Hepatocyte (in vitro differentiated cells): ENCODE results near the gene FAM181A. TPM values are rescaled to one million over a fixed set of nuclear protein-coding genes. Genes with fewer than 3 reads are reported as not detected.

Experiments used
- DNase-seq: peaks from one replicate; pipeline ENCODE4 v3.0.0-alpha.2; 2016; ENCODE audit warnings: low spot score
- H2AFZ ChIP-seq: fragments of 200-600 bp; sonication (generic); 2 replicates; pipeline ENCODE4 v1.6.0; 2016; ENCODE audit warnings: antibody characterized with exemption, mild to moderate bottlenecking
- H3K27ac ChIP-seq: fragments of 200-600 bp; sonication (generic); 2 replicates; pipeline ENCODE4 v1.5.1; 2016; ENCODE audit warnings: mild to moderate bottlenecking
- H3K27me3 ChIP-seq: fragments of 200-600 bp; sonication (generic); 2 replicates; pipeline ENCODE4 v1.6.1; 2016
- H3K36me3 ChIP-seq: fragments of 200-600 bp; sonication (generic); replicated peaks from 2 replicates; pipeline ENCODE4 v1.5.1; 2016; ENCODE audit warnings: low read depth; ENCODE audit not compliant: insufficient read depth
- H3K4me1 ChIP-seq: fragments of 200-600 bp; sonication (generic); 2 replicates; pipeline ENCODE4 v1.5.1; 2016; ENCODE audit warnings: mild to moderate bottlenecking, moderate library complexity; ENCODE audit not compliant: insufficient read depth
- H3K4me2 ChIP-seq: fragments of 200-600 bp; sonication (generic); 2 replicates; pipeline ENCODE4 v1.6.0; 2016
- H3K4me3 ChIP-seq: fragments of 200-600 bp; sonication (generic); 2 replicates; pipeline ENCODE4 v1.5.1; 2016; ENCODE audit warnings: mild to moderate bottlenecking
- H3K79me2 ChIP-seq: fragments of 200-600 bp; sonication (generic); 2 replicates; pipeline ENCODE4 v1.6.0; 2017; ENCODE audit warnings: mild to moderate bottlenecking
- H3K9me2 ChIP-seq: fragments of 200-600 bp; sonication (generic); replicated peaks from 2 replicates; pipeline ENCODE4 v1.6.0; 2017; ENCODE audit warnings: mild to moderate bottlenecking; ENCODE audit not compliant: insufficient read depth
- H3K9me3 ChIP-seq: fragments of 200-600 bp; sonication (generic); 2 replicates; pipeline ENCODE4 v1.5.1; 2016; ENCODE audit warnings: low read depth, mild to moderate bottlenecking
- H4K20me1 ChIP-seq: fragments of 200-600 bp; sonication (generic); 2 replicates; pipeline ENCODE4 v1.6.0; 2016; ENCODE audit warnings: mild to moderate bottlenecking; ENCODE audit not compliant: insufficient read depth, poor library complexity, severe bottlenecking
- EZH2 ChIP-seq: fragments of 200-600 bp; sonication (generic); IDR thresholded peaks from 2 replicates; pipeline ENCODE4 v1.6.1; 2016; ENCODE audit warnings: antibody characterized with exemption, mild to moderate bottlenecking, borderline replicate concordance
- EZH2phosphoT487 ChIP-seq: fragments of 200-600 bp; sonication (generic); IDR thresholded peaks from one replicate; pipeline ENCODE4 v1.6.1; 2018; ENCODE audit warnings: antibody characterized with exemption, mild to moderate bottlenecking, low read depth, moderate library complexity; ENCODE audit not compliant: unreplicated experiment, severe bottlenecking
- WGBS: methylation state at CpG from one replicate; pipeline ENCODE4 v1.1.6; 2016; ENCODE audit warnings: low lambda C conversion rate; ENCODE audit errors: missing lambda C conversion rate; 5-methylcytosine and 5-hydroxymethylcytosine counted together
- polyA plus RNA-seq: library from polyadenylated mRNA; unstranded; fragments of >200 nt; fragmentation: Nextera tagmentation; extraction: Ambion mirVana; gene quantifications from 2 replicates; pipeline ENCODE4 v1.2.1, GENCODE V29; 2016
- total RNA-seq: library from RNA; depleted of rRNA; stranded (reverse); fragments of >200 nt; gene quantifications from 2 replicates; pipeline ENCODE4 v1.2.3, GENCODE V29; 2014
- TF ChIP-seq, protein P1 (sequence below): fragments of 200-600 bp; sonication (generic); IDR thresholded peaks from 2 replicates; pipeline ENCODE4 v1.5.1; 2016; ENCODE audit warnings: antibody characterized with exemption, mild to moderate bottlenecking; ENCODE audit not compliant: poor library complexity

FAM181A gene
- total and polyA plus RNA-seq, 2 experiments from 2014 or later = not detected

DNA sequence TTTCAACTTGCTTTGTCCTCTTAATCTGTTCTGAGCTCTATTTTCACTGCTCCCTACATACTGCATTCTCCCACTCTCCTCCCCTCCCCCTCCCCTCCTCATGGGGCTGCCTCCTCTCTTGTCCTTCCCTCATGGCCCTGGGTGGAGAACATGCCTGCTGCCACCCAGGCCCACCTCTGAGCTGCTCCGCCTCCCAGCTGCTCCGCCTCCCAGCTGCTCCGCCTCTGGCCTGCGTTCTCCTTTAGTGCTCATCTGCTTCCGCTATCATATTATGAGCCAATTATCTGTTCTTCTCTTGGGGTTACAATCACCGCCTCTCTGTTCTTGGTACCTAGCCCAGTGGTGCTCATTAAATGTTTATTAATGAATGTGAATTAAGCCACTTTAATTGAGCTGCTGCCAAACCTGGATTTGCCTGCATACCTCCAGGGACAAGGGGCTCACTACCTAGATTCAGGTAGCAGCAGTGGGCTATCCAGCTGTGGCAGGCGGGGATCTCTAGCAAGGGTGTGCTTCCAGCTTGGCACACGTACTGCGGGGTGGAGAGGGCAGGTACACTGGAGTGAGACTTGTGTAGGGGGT lies 32.0 kb upstream of the FAM181A start:
- Histone ChIP-seq H4K20me1 (no peaks in the 10 kb centered on the region), H3K4me2 (no peak overlapping the region), H3K27me3 (no peaks in the 10 kb centered on the region), H3K27ac (no peak overlapping the region), H3K9me2 (no peaks in the 10 kb centered on the region), H3K9me3 (no peaks in the 10 kb centered on the region), H3K4me3 (no peak overlapping the region), H3K79me2 (no peaks in the 10 kb centered on the region), H3K4me1 (peaks cover 9% of the 10 kb centered on the region), H3K36me3 (no peaks in the 10 kb centered on the region), H2AFZ (no peak overlapping the region)
- DNase-seq = no peak
- TF ChIP-seq EZH2 (no peak), EZH2phosphoT487 (no peak)
- TF ChIP-seq, protein P1, sequence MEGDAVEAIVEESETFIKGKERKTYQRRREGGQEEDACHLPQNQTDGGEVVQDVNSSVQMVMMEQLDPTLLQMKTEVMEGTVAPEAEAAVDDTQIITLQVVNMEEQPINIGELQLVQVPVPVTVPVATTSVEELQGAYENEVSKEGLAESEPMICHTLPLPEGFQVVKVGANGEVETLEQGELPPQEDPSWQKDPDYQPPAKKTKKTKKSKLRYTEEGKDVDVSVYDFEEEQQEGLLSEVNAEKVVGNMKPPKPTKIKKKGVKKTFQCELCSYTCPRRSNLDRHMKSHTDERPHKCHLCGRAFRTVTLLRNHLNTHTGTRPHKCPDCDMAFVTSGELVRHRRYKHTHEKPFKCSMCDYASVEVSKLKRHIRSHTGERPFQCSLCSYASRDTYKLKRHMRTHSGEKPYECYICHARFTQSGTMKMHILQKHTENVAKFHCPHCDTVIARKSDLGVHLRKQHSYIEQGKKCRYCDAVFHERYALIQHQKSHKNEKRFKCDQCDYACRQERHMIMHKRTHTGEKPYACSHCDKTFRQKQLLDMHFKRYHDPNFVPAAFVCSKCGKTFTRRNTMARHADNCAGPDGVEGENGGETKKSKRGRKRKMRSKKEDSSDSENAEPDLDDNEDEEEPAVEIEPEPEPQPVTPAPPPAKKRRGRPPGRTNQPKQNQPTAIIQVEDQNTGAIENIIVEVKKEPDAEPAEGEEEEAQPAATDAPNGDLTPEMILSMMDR = no peak
- WGBS = 87% methylated on average over 9 of the region's 9 CpGs

DNA sequence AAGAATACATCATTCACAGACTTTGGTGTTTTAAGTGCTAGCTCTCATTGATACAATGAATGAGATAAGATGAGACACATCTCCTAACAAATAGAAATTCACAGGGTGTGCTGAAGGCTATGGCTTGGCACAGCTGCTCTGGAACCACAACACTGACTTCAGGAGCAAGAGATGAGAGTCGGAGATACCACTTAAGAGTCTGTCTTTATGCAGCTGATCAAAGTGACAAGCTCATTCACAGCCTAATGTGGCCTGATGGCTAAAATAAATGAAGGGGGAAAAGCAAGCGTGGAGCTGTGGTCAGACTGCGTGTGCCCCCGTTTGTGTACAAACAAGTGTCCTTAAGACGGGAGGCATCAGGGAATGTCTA lies 29.7 kb upstream of the FAM181A start:
- Histone ChIP-seq H3K4me1 (peaks cover 20% of the 10 kb centered on the region), H2AFZ (no peak overlapping the region), H3K9me2 (no peaks in the 10 kb centered on the region), H3K79me2 (no peaks in the 10 kb centered on the region), H3K4me2 (no peak overlapping the region), H3K9me3 (no peaks in the 10 kb centered on the region), H3K36me3 (no peaks in the 10 kb centered on the region), H3K4me3 (no peak overlapping the region), H3K27ac (no peak overlapping the region), H4K20me1 (no peaks in the 10 kb centered on the region), H3K27me3 (no peaks in the 10 kb centered on the region)
- 82% methylated on average over 5 of the region's 5 CpGs for WGBS
- TF ChIP-seq, protein P1 = no peak
- TF ChIP-seq EZH2 (no peak), EZH2phosphoT487 (no peak)
- no peak for DNase-seq

DNA sequence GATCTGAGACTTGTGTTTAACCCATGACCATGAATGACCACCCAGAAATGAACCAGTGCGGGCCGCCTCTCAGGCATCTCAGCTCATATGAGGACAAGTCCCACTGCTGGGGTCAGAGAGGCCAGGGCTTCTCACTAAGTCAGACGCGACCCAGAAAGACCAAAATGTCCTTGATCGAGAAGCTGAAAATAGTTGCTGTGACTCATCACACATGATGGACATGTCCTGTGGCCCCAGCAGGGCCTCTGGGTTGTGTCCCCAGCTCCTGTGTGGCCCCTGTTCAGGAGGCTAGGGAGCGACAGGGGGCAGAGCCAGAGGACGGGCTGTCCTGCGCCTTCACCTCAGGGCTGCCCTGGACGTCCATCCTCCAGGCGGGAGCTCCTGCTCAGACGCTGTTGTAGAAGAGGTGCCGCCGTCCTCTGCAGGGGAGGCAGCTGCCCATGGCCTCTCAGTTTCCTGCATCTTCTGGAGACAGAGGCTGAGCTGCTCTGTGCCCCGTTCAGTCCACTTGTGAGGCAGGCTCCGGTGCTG lies 29.0 kb upstream of the FAM181A start:
- Histone ChIP-seq H3K9me3 (no peaks in the 10 kb centered on the region), H2AFZ (no peak overlapping the region), H4K20me1 (no peaks in the 10 kb centered on the region), H3K27me3 (no peaks in the 10 kb centered on the region), H3K79me2 (no peaks in the 10 kb centered on the region), H3K4me2 (no peak overlapping the region), H3K27ac (no peak overlapping the region), H3K36me3 (no peaks in the 10 kb centered on the region), H3K4me1 (peaks cover 26% of the 10 kb centered on the region), H3K4me3 (no peak overlapping the region), H3K9me2 (no peaks in the 10 kb centered on the region)
- TF ChIP-seq, protein P1 = no peak
- no peak for TF ChIP-seq EZH2
- TF ChIP-seq EZH2phosphoT487 = no peak
- no peak for DNase-seq
- 87% methylated on average over 15 of the region's 15 CpGs for WGBS
